Activated CD4-positive, CD25-positive, alpha-beta regulatory T cell treated with anti-CD3 and anti-CD28 coated beads, Interleukin-2, amount 50 U/mL, for 24 hours (primary cell): Measurements from ENCODE around the gene GPAT2.
"Not testable (repeated sequence)": the region's sequence is repeated elsewhere in the genome, so short reads cannot be mapped to it uniquely, and the experiment has no call there.

ENCODE experiments used
- ATAC-seq, 2 donors: fragments of 150-1000 bp; cut with Tn5 transposase; one replicate each; pipeline ENCODE4 v1.10.0; 2021; ENCODE audit warnings: mild to moderate bottlenecking in 1 of 2, moderate library complexity in 1 of 2

GPAT2 gene

GRCh38 chr2:96022701-96023447 lies 11.8 kb downstream of the GPAT2 start:
- ATAC-seq, result peak; percentile 70 to 87

DNA sequence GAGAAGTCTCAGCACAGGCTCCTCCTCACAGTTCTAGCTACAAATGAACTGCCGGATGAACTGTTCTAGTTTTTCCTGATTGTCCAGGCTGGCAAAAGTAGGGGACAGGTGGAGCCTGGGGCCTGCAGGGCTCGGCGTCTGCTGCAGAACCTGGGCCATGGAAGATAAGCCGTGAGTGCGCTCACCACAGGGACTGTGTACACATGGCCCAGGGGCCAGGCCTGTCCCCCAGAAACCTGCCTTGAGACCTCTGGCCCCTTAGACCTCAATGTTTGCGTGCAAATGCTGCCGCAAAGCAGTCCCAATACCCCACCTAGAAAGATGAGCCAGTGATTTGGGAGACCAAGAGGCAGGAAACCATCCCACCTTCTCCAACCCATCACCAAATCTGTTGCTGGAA lies 12.6 kb downstream of the GPAT2 start:
- not testable (repeated sequence) for ATAC-seq

DNA sequence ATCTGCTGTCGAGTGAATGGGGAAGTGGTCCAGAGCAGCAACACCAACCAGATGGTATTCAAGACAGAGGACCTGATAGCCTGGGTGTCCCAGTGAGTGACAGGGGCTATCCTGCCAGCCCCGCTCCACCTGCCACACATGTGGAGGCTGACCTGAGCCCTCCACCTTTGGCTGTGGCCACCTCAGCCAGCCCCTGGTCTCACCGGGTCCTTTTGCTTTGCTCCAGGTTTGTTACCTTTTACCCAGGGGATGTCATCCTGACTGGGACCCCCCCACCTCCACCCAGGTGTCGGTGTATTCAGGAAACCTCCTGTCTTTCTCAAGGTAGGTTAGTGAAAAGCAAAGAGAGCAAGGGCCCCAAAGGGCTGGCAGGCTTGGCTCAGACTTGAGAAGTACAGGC lies 13.6 kb downstream of the GPAT2 start:
- not testable (repeated sequence) for ATAC-seq

- not testable (repeated sequence) for ATAC-seq
Measured at GRCh38 chr2:96019909-96020590, 14.7 kb downstream of the GPAT2 start.

DNA sequence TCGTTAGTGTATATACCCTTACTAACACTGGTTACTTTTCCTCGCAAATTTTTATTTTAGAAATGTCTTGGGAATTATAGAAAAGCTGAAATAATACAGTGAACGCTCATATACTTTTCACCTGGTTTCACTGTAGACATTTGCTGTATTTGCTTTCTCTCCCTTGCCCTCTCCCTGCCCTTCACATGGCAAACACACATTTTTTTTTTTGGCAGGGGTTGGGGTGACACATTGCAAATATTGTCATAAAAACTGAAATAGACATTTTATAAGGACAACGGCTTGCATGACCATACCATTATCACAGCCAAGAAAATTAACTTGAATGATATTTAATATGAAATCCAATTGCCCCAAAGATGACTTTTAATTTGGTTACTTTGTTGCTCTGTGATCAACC lies 18.4 kb downstream of the GPAT2 start:
- ATAC-seq, result not testable (repeated sequence)

DNA sequence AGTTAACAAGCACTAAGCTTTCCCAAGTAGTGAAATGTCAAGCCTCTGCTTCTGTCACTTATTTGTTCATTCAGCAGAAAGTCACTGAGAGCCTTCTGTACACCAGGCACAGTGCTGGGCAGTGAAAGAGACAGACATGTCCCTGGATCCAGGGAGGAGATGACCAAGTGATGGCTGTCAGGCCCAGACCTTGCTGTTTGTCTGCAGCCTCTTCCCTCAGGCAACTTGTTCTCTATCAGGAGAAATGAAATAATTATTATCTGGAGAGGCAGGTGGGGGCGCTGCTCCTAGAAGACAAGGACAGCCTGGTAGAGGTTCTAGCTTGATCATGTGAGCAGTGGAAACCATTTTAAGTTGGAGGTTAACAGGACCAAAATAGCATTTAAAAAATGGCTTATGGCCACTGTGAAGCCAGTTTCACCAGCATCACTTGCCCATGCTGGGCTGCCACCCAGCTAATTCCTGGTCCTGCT lies 21.9 kb downstream of the GPAT2 start:
- ATAC-seq, result not testable (repeated sequence)

DNA sequence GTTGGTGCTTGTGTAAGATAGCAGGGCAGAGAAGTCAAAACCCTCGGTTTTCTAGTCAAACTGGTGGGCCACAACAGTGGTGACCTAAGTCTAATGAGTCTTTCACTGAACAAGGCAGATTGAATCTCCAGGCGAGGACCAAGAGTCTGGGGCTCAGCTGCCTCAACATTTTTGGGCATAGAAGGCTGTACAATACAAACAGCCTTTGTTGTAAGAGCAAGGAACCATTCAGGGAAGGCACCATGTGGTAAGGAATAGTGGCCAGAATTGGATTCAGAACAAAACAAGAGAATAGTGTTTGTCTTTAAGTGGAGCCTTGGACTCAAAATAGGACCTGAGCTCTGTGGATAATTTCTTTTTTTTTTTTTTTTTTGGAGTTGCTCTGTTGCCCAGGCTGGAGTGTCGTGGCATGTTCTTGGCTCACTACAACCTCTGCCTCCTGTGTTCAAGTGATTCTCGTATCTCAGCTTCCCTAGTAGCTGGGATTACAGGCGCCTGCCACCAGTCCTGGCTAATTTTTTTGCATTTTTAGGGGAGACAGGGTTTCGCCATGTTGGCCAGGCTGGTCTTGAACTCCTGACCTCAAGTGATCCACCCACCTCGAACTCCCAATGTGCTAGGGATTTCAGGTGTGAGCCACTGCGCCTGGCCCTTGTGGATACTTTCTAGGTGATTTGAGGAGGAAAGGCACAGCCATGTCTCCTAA lies 22.5 kb downstream of the GPAT2 start:
- ATAC-seq, result not testable (repeated sequence)

DNA sequence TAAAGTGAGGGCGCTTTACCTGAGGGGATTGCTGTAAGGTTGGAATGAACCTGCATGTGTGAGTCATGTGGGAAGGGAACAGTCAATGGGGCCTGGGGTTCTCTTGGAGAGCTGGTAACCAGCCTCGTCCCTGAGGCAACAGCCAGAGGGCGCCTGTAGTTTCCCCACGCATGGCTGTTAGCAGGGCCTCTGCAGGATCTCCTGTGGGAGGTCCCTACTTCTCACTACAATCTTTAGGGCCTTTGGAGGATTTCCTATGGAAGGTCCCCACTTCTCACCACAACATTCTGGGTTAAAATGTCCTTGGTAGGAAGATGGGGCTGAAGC lies 23.6 kb downstream of the GPAT2 start:
- ATAC-seq, result peak; percentile 2 to 3

GRCh38 chr2:96010320-96011128 lies 24.2 kb downstream of the GPAT2 start:
- ATAC-seq, result peak; percentile 100

- ATAC-seq, result not testable (repeated sequence)
Measured at GRCh38 chr2:96009833-96010232, 24.9 kb downstream of the GPAT2 start.

DNA sequence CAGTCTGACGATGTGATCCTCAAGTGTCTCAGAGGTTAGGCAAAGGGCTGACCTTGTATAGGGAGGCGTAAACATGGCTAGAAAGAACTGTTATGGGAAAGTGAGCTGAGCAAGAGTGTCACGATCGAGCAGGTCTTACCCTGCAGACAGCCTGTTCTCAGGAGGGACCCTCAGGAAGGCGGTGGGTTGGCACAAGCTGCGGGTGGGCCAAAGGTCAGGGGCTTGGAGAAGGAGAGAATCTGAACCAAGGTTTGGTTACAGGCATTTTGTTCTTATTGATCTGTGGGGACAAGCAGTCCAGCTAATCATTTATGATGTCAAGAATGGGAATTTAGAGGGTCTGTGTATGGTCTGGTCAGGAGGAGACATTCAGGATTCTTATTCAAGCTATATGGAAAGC lies 26.7 kb downstream of the GPAT2 start:
- not testable (repeated sequence) for ATAC-seq

GRCh38 chr2:96006248-96006647 lies 28.5 kb downstream of the GPAT2 start:
- not testable (repeated sequence) for ATAC-seq

GRCh38 chr2:95992520-95993272 lies 42.0 kb downstream of the GPAT2 start:
- peak; percentile 54 to 57 for ATAC-seq

- ATAC-seq, result peak; percentile 40 to 47
Measured at GRCh38 chr2:95992102-95992501, 42.6 kb downstream of the GPAT2 start.

- peak; percentile 96 to 97 for ATAC-seq
Measured at GRCh38 chr2:95991351-95992094, 43.2 kb downstream of the GPAT2 start, which contains the start of gene ANKRD36C. Gene ANKRD36C (minus strand): TSS chr2:95991824. CDS start chr2:95991708, 116 bp downstream.

GRCh38 chr2:95990884-95991283 lies 43.8 kb downstream of the GPAT2 start:
- not testable (repeated sequence) for ATAC-seq
